Heart left ventricle (tissue), 13 donors: Measurements from ENCODE around the gene KCNH3.
"Not testable (repeated sequence)": the region's sequence is repeated elsewhere in the genome, so short reads cannot be mapped to it uniquely, and the experiment has no call there.

ENCODE experiments used
- POLR2A ChIP-seq, 2 donors: fragments of 450-650 bp; IDR thresholded peaks; one replicate each; pipeline ENCODE4 v1.6.1; 2017; ENCODE audit warnings: antibody characterized with exemption in 2 of 2, mild to moderate bottlenecking in 2 of 2, moderate library complexity in 2 of 2
- TF ChIP-seq, protein P1 (sequence below), 12 donors: fragments of 200-600 bp; sonication (generic) in 4 of 12; IDR thresholded peaks; one replicate each; pipeline versions ENCODE4 v1.5.0 to v1.8.0; 2018 to 2022; ENCODE audit warnings: antibody characterized with exemption in 12 of 12, mild to moderate bottlenecking in 5 of 12
- donor health status: ischemic (EF 13 %, LVEDD 7.1; RV severe dilation, severe dysfunction).
- donor health status: DM: no; HTN: yes; CAD: no.
- donor health status: DM: no; HTN: no; CAD: no.
- donor health status: ischemic (EF 25% LVEDD 6.9; RV normal size, moderate dysfunction).
- donor health status: ischemic (EF 25% LVEDD 5.7; RV mildly dilated, moderate dysfunction).
- donor health status: ischemic (EF 35%, LVEDD 5.7; RV mildly dilated, moderate dysfunction).
- donor health status: nonischemic (EF 11% LVEDD 7.7; RV severe dilation, severe dysfunction).
- donor health status: DM: yes; HTN: yes; CAD: no.
- donor health status: PGD.
- donor health status: ischemic (EF 29% LVEDD 5.4; RV normal size, mild dysfunction).
- donor health status: nonischemic (EF 23%, LVEDD 6.1; RV moderate dilation, normal function).

DNA sequence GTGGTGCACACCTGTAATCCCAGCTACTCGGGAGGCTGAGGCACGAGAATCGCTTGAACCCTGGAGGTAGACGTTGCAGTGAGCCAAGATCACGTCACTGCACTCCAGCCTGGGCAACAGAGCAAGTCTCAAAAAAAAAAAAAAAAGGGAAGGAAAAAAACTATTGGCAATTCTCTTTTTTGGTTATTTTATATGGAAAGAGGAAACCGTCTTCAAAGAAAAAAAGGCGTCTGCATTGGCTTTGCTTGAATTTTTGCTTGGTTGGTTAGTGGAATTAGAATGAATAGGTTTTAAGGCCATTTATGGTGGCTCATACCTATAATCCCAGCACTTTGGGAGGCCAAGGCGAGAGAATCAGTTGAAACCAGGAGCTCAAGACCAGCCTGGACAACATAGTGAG is 29.1 kb upstream of the KCNH3 start:
- TF ChIP-seq, protein P1, sequence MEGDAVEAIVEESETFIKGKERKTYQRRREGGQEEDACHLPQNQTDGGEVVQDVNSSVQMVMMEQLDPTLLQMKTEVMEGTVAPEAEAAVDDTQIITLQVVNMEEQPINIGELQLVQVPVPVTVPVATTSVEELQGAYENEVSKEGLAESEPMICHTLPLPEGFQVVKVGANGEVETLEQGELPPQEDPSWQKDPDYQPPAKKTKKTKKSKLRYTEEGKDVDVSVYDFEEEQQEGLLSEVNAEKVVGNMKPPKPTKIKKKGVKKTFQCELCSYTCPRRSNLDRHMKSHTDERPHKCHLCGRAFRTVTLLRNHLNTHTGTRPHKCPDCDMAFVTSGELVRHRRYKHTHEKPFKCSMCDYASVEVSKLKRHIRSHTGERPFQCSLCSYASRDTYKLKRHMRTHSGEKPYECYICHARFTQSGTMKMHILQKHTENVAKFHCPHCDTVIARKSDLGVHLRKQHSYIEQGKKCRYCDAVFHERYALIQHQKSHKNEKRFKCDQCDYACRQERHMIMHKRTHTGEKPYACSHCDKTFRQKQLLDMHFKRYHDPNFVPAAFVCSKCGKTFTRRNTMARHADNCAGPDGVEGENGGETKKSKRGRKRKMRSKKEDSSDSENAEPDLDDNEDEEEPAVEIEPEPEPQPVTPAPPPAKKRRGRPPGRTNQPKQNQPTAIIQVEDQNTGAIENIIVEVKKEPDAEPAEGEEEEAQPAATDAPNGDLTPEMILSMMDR (IDR thresholded peaks at IDR 0.05) = not testable (repeated sequence)
- not testable (repeated sequence) for TF ChIP-seq POLR2A (IDR thresholded peaks at IDR 0.05)
